GM18499 (cell line): ENCODE results near the gene MVB12B.

Experiments
- ATAC-seq: cut with Tn5 transposase; IDR thresholded peaks from one replicate; pipeline ENCODE4 v1.9.1; 2021; ENCODE audit warnings: moderate number of reproducible peaks; ENCODE audit not compliant: insufficient read depth, unreplicated experiment

Gene MVB12B

GRCh38 chr9:126482361-126483044, 155.9 kb downstream of the MVB12B start:
- no peak for ATAC-seq

GRCh38 chr9:126483468-126484073, 156.9 kb downstream of the MVB12B start:
- ATAC-seq = no peak

GRCh38 chr9:126485662-126486061, 159.0 kb downstream of the MVB12B start:
- ATAC-seq = no peak

- no peak for ATAC-seq
These were observed 159.6 kb downstream of the MVB12B start for GRCh38 chr9:126486276-126486675.

GRCh38 chr9:126487856-126488255, 161.2 kb downstream of the MVB12B start:
- ATAC-seq = no peak

- no peak for ATAC-seq
These were observed 161.7 kb downstream of the MVB12B start for GRCh38 chr9:126488310-126488709.

GRCh38 chr9:126488881-126489404, 162.3 kb downstream of the MVB12B start:
- ATAC-seq = no peak

GRCh38 chr9:126489581-126490213, 163.1 kb downstream of the MVB12B start:
- ATAC-seq = no peak

- no peak for ATAC-seq
These were observed 163.6 kb downstream of the MVB12B start for GRCh38 chr9:126490214-126490631.

GRCh38 chr9:126490871-126491567, 164.4 kb downstream of the MVB12B start:
- ATAC-seq = no peak

- no peak for ATAC-seq
These were observed 164.9 kb downstream of the MVB12B start for GRCh38 chr9:126491568-126491879.

GRCh38 chr9:126491949-126492348, 165.3 kb downstream of the MVB12B start:
- ATAC-seq = no peak

- ATAC-seq = no peak
These were observed 167.6 kb downstream of the MVB12B start for GRCh38 chr9:126494264-126494663.

- ATAC-seq = no peak
These were observed 168.1 kb downstream of the MVB12B start for GRCh38 chr9:126494746-126495145.

GRCh38 chr9:126495411-126496180, 169.0 kb downstream of the MVB12B start:
- no peak for ATAC-seq

- no peak for ATAC-seq
These were observed 169.6 kb downstream of the MVB12B start for GRCh38 chr9:126496181-126496576.

GRCh38 chr9:126496781-126497659, 170.4 kb downstream of the MVB12B start:
- ATAC-seq = no peak

GRCh38 chr9:126497660-126498275, 171.1 kb downstream of the MVB12B start:
- ATAC-seq = no peak

- ATAC-seq = no peak
These were observed 171.7 kb downstream of the MVB12B start for GRCh38 chr9:126498331-126498730.
